Stimulated activated CD8-positive, alpha-beta memory T cell treated with anti-CD3 and anti-CD28 coated beads, Interleukin-4, amount 100 ng/mL, for 4 hours (primary cell): ENCODE results near the gene SLC4A4.

ENCODE experiments used
- DNase-seq, 2 donors: peaks; one replicate each; pipeline ENCODE4 v3.0.0-alpha.2; 2020; ENCODE audit warnings: low read depth in 2 of 2, low spot score in 1 of 2

The SLC4A4 gene

GRCh38 chr4:71468116-71468710 is 129.4 kb downstream of the SLC4A4 start:
- no peak for DNase-seq

- no peak for DNase-seq
Measured at GRCh38 chr4:71469541-71469940, 130.7 kb downstream of the SLC4A4 start.

- no peak for DNase-seq
Measured at GRCh38 chr4:71470524-71470923, 131.7 kb downstream of the SLC4A4 start.

- no peak for DNase-seq
Measured at GRCh38 chr4:71472946-71473345, 134.1 kb downstream of the SLC4A4 start.

GRCh38 chr4:71473541-71474240 is 134.9 kb downstream of the SLC4A4 start:
- no peak for DNase-seq

GRCh38 chr4:71474731-71475130 is 135.9 kb downstream of the SLC4A4 start:
- no peak for DNase-seq

- DNase-seq: no peak
Measured at GRCh38 chr4:71476240-71476639, 137.4 kb downstream of the SLC4A4 start.

GRCh38 chr4:71486550-71487343 is 147.9 kb downstream of the SLC4A4 start:
- DNase-seq: no peak

- no peak for DNase-seq
Measured at GRCh38 chr4:71487344-71487920, 148.6 kb downstream of the SLC4A4 start.

- no peak for DNase-seq
Measured at GRCh38 chr4:71494539-71494938, 155.7 kb downstream of the SLC4A4 start.

GRCh38 chr4:71495454-71495853 is 156.6 kb downstream of the SLC4A4 start:
- no peak for DNase-seq

GRCh38 chr4:71497078-71497477 is 158.3 kb downstream of the SLC4A4 start:
- DNase-seq: no peak

GRCh38 chr4:71498002-71498401 is 159.2 kb downstream of the SLC4A4 start:
- no peak for DNase-seq

- DNase-seq: no peak
Measured at GRCh38 chr4:71498625-71499024, 159.8 kb downstream of the SLC4A4 start.

GRCh38 chr4:71501992-71502391 is 163.2 kb downstream of the SLC4A4 start:
- no peak for DNase-seq

GRCh38 chr4:71518283-71518989 is 179.6 kb downstream of the SLC4A4 start:
- no peak for DNase-seq

- no peak for DNase-seq
Measured at GRCh38 chr4:71520308-71520707, 181.5 kb downstream of the SLC4A4 start.

- no peak for DNase-seq
Measured at GRCh38 chr4:71520850-71521249, 182.0 kb downstream of the SLC4A4 start.

GRCh38 chr4:71524756-71525155 is 185.9 kb downstream of the SLC4A4 start:
- no peak for DNase-seq

- DNase-seq: no peak
Measured at GRCh38 chr4:71526637-71527406, 188.0 kb downstream of the SLC4A4 start.
